DMS53 (cell line): ENCODE measurements around the gene ARL5C.

Source experiments
- DNase-seq: peaks from one replicate; lab custom pipeline; 2025; lab: John Stamatoyannopoulos, UW

The ARL5C gene

GRCh38 chr17:39167476-39167875 lies 1.5 kb upstream of the ARL5C start:
- DNase-seq: no peak

DNA sequence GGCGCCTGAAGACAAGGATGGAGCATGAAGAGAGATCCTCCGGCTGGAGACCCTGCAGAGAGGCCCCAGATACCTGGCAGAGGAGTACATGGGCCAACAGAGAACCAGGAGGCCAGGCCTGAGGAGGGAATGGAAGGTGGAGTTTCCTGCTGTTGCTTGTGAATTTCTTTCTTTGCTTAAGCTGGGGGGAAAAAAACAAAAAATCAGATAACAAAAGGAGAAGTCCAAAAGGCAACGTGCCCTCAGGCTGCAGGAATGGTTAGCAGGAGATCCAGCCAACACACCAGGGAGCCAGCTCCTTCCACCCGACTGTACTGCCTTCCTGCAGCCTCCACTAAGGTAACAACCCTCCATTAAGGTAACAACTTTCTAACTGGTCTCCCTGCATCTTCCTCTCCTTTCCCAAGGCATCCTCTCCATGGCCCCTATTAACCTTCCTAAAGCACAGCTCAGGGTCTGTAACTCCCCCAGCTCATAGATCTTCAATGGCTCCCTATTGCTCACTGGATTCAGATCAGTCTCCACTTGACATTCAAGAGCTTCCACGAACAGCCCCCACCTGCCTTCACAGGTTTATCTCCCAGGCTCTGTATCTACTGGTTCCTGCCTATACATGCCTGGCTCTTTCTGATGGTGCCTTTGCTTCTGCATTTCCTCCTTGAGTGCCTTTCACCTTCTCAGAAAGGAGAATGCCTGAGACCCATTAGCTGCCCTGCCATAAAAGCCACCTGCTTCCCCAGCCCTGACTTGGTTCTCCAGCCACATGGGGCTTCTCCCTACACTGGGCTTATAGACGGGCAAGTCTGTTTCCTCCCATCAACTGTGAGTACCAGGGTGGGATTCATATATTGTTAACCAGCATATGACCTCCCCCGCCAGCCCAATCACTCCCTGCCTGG lies 725 bp upstream of the ARL5C start:
- DNase-seq: no peak

GRCh38 chr17:39165178-39165840 lies 652 bp downstream of the ARL5C start:
- DNase-seq: no peak

GRCh38 chr17:39164675-39165143 lies 1.3 kb downstream of the ARL5C start:
- DNase-seq: peak; percentile 74

GRCh38 chr17:39161962-39162361 lies 4.0 kb downstream of the ARL5C start:
- DNase-seq: no peak

DNA sequence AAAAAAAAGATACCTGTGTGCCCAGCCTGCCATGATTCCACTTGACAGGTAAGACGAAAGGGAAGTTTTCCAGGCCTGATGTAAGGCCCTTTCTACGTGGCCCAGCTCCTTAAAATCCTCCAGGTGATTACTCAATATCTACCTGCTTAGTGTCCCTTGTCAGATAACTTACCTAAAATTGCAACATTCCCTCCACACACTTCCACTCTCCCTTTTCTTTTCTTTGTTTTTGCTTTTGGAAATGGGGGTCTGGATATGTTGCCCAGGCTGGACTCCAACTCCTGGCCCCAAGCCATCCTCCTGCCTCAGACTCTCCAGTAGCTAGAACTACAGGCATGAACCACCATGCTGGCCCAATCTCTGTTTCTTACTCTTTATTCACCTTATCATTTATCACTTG lies 7.3 kb downstream of the ARL5C start:
- DNase-seq: no peak

DNA sequence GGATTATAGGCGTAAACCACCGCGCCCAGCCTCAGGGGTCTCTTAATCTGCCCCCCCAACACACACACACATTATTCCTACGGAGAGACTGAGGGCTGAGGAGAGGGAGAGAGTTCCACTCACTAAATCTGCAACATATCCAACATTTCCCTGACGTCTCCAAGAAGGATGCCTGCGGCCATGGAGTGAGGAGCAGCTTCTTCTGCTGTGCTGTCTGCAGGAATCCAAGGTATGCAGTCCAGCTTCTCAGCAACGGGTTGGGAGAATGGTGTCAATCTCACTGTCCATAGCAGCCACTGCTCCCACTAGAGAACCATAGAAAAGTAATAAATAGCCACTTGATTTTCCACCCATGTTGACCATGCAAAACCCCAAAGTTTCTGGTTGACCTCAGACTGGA lies 9.5 kb downstream of the ARL5C start:
- DNase-seq: no peak

DNA sequence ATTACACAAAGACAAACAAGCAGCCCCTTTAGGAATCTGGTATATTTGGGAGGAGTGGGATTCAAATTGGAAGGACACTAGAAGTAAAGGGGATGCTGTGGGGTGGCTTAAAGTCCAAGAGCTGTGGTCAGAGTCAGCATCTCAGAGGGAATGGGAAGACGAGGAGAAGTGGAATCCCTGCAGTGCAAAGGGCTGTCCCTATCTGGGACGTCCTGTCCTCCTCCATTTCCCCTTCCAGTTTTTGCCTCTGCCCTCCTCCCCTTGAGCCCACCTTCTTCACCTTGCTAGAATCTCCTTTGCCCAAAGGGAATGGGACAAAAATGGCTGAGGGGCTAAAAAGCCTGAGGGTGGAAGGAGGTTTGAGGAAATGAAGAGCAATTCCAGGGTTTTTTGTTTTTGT lies 10.3 kb downstream of the ARL5C start:
- DNase-seq: no peak

DNA sequence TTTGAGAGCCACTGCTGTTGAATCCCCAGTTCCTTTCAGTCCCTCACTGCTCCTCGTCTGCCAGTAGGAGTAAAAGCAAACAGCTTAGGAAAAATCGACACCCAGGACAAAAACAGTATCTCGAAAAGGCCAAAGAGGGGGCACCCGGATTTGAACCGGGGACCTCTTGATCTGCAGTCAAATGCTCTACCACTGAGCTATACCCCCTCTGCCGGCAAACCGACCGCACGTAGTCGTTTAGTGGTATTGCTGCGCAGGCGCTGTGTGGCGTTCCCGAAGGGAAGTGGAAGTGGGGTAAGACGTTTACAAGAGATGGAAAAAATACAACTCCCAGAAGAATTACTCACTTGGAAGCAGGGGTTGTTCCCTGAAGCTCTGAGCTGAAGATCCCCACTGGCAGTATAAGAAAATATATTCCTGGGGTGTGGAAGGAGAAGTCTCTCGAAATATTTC lies 12.3 kb downstream of the ARL5C start:
- peak; percentile 93 for DNase-seq

GRCh38 chr17:39151943-39152818 lies 13.8 kb downstream of the ARL5C start:
- DNase-seq: peak; percentile 78

DNA sequence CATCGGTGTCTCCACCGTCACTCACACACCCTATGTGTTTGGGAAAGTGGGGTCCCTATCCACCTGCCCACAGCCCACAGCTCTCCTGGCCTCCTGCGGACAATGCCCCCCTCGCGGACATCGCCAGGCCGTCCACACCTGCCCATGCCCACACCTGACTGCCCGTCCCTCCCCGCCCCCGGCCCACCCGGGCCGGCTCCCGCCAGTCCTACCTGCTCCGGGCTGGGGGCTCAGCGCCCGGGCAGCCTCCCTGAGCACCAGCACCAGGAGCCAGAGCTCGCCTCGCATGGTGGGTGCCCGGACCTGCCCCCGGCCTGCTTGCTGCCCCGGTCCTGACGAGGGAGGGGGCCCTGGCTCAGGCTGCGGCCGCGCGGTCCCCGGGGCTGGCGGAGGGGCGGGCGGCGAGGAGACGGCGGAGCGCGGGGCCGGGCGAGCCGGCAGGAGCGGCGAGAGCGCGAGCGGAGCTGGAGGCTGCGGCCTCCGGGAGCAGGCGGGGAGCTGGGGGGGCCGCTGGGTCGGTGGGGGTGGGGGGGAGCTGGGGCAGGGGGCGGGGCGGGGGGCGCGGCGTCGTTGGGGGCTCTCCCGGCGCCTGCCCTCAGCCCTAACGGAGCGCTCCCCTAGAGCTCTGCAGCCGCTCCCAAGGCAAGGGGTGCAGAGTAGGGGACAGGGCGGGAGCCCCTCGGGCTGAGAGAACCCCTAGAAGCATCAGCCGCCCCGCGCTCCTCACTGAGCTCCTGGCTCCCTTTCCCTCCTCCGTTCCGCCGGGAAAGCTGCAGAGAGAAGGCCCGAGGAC lies 14.6 kb downstream of the ARL5C start, which contains the start of gene PLXDC1:
Gene PLXDC1 (minus strand): TSS at position 488 of the 793 bp plus-strand sequence. CDS start 200 bp downstream, at position 288.
- DNase-seq: peak; percentile 35

DNA sequence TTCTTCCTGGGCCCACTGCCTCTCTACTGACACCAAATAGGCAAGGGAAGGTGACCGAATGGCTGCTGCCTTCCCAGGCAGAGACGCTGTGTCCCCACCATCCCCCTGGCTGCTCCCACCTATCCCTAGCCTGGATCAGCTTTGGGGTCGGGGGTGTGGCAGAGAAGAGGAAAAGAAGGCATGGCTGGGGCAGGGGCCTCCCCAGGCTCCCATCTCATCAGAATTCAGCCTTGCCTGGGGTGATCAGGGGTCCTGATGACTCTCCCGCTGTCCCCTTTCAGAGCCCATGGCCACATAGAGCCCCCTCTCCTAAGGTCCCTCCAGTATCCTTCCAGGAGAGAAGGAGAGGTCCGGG lies 15.2 kb downstream of the ARL5C start:
- DNase-seq: no peak

DNA sequence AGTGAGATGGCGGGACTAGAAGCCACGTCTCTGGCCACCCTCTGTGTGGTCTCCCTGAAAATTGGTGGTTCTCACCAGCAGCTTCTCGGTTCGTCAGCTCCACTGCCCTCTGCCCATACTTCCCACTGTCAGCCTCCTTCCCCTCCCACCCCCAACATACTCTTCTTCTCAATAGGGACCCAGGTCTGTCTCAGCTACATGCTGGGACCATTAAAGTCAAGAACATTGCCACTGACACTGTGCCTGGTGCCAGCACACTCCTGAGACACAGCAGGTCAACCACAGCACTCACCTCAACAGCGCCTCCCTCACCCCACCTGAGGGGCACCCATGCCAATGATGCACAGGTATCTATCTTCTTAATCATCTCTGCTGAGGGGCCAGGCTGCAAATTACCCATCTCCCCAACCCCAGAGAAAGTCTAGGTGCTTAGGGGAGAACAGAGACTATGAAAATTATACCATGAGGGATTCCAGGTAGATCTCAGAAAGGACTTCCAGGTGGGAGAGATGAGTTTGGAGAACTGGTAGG lies 15.8 kb downstream of the ARL5C start:
- no peak for DNase-seq

DNA sequence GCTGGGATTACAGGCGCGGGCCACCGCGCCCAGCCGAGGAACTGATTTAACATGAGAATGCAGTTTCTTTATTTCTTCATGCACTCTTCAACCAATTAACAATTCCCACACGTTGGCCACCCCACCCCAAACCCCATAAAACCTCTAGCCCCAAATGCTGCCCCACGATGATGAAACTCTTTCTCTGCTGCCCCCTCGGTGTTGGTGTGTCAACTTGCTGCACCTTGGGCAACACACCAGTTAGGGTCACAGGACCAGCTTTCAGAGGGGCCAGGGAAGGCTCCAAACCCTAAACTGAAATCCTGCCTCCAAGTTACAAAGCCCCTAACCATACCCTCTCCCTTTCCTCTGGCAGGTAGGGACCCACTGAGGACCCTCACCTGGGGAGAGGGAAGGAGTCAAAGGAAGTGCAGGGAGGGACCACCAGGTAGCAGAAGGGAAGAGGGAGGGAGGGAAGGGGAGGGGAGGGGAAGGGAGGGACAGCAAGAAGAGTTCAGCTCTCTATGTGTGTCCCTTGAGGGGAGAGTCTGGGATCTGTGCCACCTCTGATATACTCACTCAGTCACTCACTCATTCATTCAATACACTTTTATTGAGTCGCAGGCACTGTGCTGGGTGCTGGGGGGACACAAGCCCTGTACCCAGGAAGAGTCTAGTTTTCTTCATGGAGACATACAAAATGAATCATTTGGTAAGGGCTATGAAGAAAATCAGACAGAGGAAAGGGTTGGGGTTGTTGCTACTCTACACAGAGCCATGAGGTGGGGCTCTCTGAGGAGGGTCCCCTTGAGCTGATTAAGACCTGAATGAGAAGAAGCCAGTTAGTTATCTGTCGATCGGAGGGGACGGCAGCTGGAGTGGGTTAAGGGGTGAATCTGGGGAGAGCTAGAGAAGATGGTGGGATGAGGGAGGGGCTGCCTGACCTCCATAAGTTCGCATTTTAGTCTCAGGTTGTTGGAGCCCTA lies 18.5 kb downstream of the ARL5C start:
- no peak for DNase-seq

DNA sequence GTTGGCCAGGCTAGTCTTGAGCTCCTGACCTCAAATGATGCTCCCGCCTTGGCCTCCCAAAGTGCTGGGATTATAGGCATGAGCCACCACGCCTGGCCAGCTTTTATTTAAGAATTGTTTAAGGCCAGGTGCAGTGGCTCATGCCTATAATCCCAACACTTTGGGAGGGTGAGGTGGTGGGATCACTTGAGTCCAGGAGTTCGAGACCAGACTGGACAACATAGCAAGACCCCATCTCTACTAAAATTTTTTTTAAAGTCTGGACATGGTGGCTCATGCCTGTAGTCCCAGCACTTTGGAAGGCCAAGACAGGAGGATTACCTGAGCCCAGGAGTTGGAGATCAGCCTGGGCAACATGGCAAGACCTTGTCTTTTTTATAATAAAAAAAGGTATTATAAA lies 19.7 kb downstream of the ARL5C start:
- no peak for DNase-seq

DNA sequence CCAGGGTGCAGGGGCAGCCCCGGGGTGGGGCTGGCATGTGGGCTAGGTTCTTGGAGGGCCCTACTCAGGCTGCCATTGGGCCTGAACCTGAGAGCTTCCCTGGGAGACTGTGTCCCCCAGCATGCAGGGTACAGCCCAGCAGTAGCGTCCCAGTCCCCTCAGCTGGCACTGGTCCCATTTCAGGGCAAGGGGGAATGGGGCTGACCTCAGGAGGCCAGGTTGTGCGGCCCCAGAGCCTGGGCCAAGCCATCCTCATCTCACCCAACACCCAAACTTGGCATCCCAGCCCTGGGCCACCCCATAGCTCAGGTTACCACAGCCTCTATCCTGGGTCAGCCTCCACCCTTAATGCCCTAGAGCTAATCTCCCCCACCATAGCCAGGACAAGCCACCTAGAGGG lies 20.8 kb downstream of the ARL5C start:
- no peak for DNase-seq

DNA sequence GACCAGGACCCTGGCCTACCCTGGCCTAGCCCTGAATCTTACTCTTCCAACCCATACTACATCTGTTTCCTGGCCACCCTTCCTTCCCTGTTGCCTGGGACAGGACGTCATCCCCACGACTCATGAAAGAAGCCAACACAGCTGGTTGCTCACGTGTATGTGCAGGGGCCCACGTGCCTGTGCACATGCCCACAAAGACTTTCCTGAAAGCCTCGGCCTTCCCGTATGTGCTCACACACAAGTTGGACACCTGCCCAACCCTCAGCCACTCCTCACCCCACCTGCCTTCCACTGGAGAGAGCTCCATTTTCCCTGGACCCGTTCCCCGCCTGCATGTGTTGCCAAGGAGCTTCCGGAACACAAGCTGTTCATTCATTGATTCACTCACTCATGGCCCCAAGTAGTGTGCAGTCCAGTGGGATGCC lies 21.5 kb downstream of the ARL5C start:
- DNase-seq: peak; percentile 91

GRCh38 chr17:39143552-39144093 lies 22.3 kb downstream of the ARL5C start:
- no peak for DNase-seq

- DNase-seq: no peak
Measured at GRCh38 chr17:39141915-39142664, 23.9 kb downstream of the ARL5C start.
